ENCODE results near the gene FRMD6.

FRMD6 gene

DNA sequence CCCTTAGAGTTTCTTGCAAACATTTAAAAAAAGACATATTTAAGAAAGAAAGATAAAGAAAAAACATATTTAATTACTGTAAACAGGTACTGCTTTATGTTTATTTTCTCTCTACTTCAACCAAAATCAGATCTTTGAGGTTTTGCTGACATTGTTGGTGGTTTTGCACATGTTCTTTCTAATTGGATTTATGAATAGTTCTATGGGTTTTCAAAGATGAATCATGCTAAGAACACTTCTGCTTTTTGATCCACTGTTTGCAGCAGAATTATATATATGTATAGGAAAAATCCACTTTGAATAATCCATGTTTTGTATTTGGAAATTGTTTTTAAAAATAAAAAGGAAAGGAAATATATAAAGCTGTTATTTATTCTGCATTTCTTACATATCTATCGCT lies 78.4 kb downstream of the FRMD6 start:
- Histone ChIP-seq H3K27me3 (no peaks in the 10 kb centered on the region), H3K36me3 (peaks cover 27 to 48% (median 40%) of the 10 kb centered on the region in 3 donors), H3K4me1 (no peaks in the 10 kb centered on the region), H3K9me3 (no peaks in the 10 kb centered on the region), H3K27ac (no peak overlapping the region), H3K4me3 (no peak overlapping the region)
- TF ChIP-seq, protein P1, sequence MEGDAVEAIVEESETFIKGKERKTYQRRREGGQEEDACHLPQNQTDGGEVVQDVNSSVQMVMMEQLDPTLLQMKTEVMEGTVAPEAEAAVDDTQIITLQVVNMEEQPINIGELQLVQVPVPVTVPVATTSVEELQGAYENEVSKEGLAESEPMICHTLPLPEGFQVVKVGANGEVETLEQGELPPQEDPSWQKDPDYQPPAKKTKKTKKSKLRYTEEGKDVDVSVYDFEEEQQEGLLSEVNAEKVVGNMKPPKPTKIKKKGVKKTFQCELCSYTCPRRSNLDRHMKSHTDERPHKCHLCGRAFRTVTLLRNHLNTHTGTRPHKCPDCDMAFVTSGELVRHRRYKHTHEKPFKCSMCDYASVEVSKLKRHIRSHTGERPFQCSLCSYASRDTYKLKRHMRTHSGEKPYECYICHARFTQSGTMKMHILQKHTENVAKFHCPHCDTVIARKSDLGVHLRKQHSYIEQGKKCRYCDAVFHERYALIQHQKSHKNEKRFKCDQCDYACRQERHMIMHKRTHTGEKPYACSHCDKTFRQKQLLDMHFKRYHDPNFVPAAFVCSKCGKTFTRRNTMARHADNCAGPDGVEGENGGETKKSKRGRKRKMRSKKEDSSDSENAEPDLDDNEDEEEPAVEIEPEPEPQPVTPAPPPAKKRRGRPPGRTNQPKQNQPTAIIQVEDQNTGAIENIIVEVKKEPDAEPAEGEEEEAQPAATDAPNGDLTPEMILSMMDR (IDR thresholded peaks at IDR 0.05), result no peak
- intact Hi-C loops (cut with DNase I; ENCODE audit: low total_unique reads), result no loop called here
- no peak for DNase-seq

DNA sequence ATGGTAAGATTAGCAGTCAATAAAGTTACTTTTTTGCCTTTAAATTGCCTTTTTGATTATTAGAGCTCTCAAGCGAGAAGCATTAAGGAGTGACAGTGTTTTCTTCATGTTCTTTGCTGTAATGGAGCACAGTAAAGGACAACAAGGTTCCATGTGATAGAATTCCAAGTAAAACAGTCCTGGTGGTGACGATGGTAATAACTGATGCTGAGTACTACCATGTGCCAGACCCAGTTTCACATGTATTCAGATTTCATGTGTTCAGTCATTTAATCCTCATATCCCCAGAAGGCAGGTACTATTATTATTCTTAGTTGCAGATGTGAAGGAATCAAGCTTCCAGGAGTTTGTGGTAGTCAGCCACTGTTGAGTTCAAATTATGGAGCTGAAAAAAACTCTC lies 79.0 kb downstream of the FRMD6 start:
- H3K27me3 ChIP-seq, result no peaks in the 10 kb centered on the region
- peaks cover 27 to 43% (median 34%) of the 10 kb centered on the region in 3 donors for H3K36me3 ChIP-seq
- H3K4me1 ChIP-seq, result no peaks in the 10 kb centered on the region
- TF ChIP-seq, protein P1 (IDR thresholded peaks at IDR 0.05), result no peak
- no peak for DNase-seq
- no peak overlapping the region for H3K27ac ChIP-seq
- no peaks in the 10 kb centered on the region for H3K9me3 ChIP-seq
- H3K4me3 ChIP-seq, result no peak overlapping the region
- intact Hi-C loops (cut with DNase I; ENCODE audit: low total_unique reads), result no loop called here

DNA sequence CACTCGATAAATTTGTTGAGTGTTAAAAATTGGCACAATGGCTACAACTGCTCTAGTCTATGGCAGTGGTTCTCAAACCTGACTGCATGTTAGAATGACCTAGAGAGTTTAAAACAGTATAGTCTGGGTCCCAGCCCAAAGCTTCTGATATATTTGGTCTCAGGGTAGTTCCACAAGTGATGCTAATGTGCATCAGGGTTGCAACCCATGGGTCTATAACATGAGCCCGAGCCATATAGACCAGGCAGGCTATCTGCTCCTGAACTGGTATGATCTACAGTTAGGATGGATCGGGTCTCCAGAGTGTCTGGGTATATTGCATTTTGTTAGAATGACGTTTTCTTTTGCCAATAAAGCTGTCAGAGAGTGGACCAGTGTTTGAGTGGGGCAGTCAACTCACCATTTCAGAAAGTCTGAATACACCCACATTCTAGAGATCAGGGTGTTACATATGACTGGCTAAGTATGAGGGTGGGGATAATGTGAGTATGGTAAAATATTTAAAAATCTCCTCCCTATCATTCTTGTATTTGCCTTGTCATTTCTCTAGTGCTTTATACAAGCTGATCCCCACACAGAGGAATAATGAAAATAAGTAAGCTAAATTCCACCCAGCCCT lies 80.9 kb downstream of the FRMD6 start:
- Histone ChIP-seq H3K27me3 (no peaks in the 10 kb centered on the region), H3K9me3 (no peaks in the 10 kb centered on the region)
- intact Hi-C loops (cut with DNase I; ENCODE audit: low total_unique reads), result no loop called here

DNA sequence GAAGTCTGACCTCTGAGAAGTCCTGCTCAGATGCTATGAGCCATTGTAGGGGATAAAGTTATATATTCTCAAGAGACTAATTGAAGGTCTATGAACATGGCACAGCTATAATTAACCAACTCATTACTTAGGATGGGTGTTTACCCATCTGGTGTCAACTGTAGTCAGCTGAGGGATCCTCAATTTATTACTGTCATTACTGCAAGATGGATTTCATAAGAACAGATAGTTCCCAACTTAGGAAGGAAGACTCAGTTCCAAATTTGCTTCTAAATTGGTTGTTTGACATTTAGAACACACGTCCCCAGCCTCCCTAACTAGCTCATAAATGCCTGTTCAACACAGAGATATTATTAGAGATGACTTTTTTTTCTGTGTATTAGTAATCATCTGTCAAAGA lies 81.4 kb downstream of the FRMD6 start:
- Histone ChIP-seq H3K27ac (no peak overlapping the region), H3K4me3 (no peak overlapping the region), H3K27me3 (no peaks in the 10 kb centered on the region), H3K36me3 (peaks cover 4 to 18% (median 10%) of the 10 kb centered on the region in 3 donors), H3K9me3 (no peaks in the 10 kb centered on the region), H3K4me1 (no peaks in the 10 kb centered on the region)
- DNase-seq, result no peak
- TF ChIP-seq, protein P1 (IDR thresholded peaks at IDR 0.05), result no peak
- intact Hi-C loops (cut with DNase I; ENCODE audit: low total_unique reads), result no loop called here

More for the DNA sequence above, 80.9 kb downstream of the FRMD6 start:
- Histone ChIP-seq H3K27ac (no peak overlapping the region), H3K4me1 (no peaks in the 10 kb centered on the region), H3K36me3 (peaks cover 9 to 23% (median 15%) of the 10 kb centered on the region in 3 donors), H3K4me3 (no peak overlapping the region)
- TF ChIP-seq, protein P1 (IDR thresholded peaks at IDR 0.05), result no peak
- no peak for DNase-seq

DNA sequence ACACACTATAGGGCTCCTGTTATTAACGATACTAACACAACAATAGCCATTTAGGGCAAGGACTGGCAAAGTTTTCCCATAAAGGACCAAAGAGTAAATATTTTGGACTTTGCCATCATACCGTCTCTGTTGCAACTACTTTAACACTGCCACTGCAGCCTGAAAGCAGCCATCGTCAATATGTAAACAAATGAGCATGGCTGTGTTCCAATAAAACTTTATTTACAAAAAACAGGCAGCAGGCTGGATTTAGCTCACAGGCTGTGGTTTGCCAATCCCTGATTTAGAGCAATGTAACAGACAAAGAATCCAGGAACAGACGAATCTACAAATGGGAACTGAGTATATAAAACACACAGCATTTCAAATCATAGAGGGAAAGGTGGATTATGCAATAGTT lies 84.1 kb downstream of the FRMD6 start:
- no peaks in the 10 kb centered on the region for H3K9me3 ChIP-seq
- intact Hi-C loops (cut with DNase I; ENCODE audit: low total_unique reads), result no loop called here
- no peak for DNase-seq
- H3K4me1 ChIP-seq, result no peaks in the 10 kb centered on the region
- H3K36me3 ChIP-seq, result no peaks in the 10 kb centered on the region
- no peaks in the 10 kb centered on the region for H3K27me3 ChIP-seq
- H3K4me3 ChIP-seq, result no peak overlapping the region
- no peak overlapping the region for H3K27ac ChIP-seq
- TF ChIP-seq, protein P1 (IDR thresholded peaks at IDR 0.05), result no peak

DNA sequence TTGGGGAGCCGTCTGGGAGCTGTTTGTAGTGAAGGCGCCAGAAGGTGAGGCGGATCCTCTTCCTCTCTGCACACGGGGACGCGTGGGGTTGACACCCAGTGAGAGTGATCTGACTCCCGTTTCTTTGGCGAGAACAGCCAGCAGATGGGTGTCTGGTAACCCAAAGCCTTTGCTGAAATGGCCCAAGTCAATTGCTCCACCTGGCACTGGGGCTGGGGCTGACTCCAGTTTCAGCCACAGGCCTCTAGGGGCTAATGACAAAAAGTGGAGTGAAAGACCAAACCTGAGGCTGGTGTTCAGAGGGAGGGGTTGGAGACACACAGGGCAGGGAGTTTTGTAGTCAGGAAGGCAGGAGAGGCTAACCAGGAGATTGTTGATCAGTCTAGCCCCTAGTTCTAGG lies 87.0 kb downstream of the FRMD6 start:
- Histone ChIP-seq H3K9me3 (no peaks in the 10 kb centered on the region), H3K36me3 (no peaks in the 10 kb centered on the region), H3K27ac (no peak overlapping the region), H3K4me3 (no peak overlapping the region), H3K27me3 (no peaks in the 10 kb centered on the region), H3K4me1 (no peaks in the 10 kb centered on the region)
- TF ChIP-seq, protein P1 (IDR thresholded peaks at IDR 0.05), result no peak
- DNase-seq, result no peak
- intact Hi-C loops (cut with DNase I; ENCODE audit: low total_unique reads), result no loop called here
